Measurements from ENCODE around the gene OAT. TPM values are rescaled to one million over a fixed set of nuclear protein-coding genes. Genes with fewer than 3 reads are reported as not detected.

OAT gene
- polyA plus RNA-seq, 2 of the 4 experiments (the other 2 are of a cell fraction), result 81.3 to 97.6 TPM

DNA sequence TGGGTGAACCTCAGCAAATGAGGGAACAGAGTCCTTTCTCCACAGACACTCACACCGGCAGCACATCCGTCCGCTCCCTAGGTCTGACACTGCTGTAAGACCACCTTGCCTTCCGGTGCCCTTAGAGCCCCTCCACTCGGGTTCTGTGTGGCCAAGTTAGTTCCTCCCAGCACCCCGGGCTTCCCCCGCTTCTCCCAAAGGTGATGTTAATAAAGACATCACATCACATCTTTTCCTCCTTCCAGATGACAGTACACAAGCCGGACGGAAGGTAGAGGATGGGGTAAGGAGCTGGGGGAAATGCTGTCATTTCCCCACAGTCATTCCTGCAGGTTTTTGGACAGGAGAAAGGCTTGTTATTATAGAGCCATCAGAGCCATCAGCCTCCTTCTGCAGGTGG, 42.3 kb downstream of the OAT start:
- ATAC-seq (no peak), DNase-seq (ENCODE audit: low read depth in 1 of 2, low spot score in 1 of 2) (no peak), FAIRE-seq (no peak)
- H3K27ac ChIP-seq, result no peak overlapping the region
- no peak overlapping the region for H3K4me2 ChIP-seq
- H3K4me1 ChIP-seq, result no peaks in the 10 kb centered on the region
- no peak for TF ChIP-seq SMC3 (IDR thresholded peaks at IDR 0.05)
- 64% methylated on average over 9 of the region's 9 CpGs for WGBS (ENCODE audit: missing lambda C conversion rate)
- no peaks in the 10 kb centered on the region; the same call in 2 of the 3 replicates for H3K9me3 ChIP-seq
- no peak overlapping the region for H3K4me3 ChIP-seq
- POLR2A ChIA-PET, result no interaction called here
- CTCF ChIA-PET, result interaction anchor here (2.8 to 3.8 kb wide), 2 partner anchors 13 to 381 kb away, joined by 10 to 17 read pairs; no protein-coding TSS in a partner anchor

DNA sequence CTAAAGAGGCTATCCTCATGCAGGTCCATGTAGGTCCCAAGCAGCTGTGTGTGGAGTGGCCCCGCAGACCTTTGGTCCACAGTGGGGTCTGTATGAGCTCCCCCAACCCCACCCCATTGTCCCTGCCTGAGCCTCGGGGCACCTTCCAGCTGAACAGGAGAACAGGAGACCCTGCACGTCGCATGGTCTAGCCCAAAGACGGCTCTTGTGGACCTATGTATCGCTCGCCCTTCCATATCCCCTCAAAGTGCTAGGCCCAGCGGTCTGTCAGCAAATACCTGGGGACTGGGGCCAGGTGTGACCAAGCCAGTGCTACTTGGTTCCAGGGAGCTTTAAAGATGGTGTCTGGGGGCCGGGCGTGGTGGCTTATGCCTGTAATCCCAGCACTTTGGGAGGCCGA, 43.0 kb downstream of the OAT start:
- no peak for DNase-seq (ENCODE audit: low read depth in 1 of 2, low spot score in 1 of 2)
- ATAC-seq, result no peak
- Histone ChIP-seq H3K4me2 (no peak overlapping the region), H3K4me1 (no peaks in the 10 kb centered on the region), H3K4me3 (no peak overlapping the region), H3K9me3 (no peaks in the 10 kb centered on the region; the same call in 2 of the 3 replicates), H3K27ac (no peak overlapping the region)
- POLR2A ChIA-PET, result no interaction called here
- CTCF ChIA-PET, result interaction anchor here (0.6 to 3.8 kb wide), 3 partner anchors 14 to 380 kb away, joined by 3 to 17 read pairs (median 10); no protein-coding TSS in a partner anchor
- WGBS (ENCODE audit: missing lambda C conversion rate), result 63% methylated on average over 6 of the region's 11 CpGs
- no peak for FAIRE-seq
- no peak for TF ChIP-seq HOXB13 (CRISPR knock-in tag; IDR thresholded peaks at IDR 0.05; ENCODE audit: low read depth)
- no peak for TF ChIP-seq RFX5 (IDR thresholded peaks at IDR 0.05)
- TF ChIP-seq TP53 (CRISPR knock-in tag; IDR thresholded peaks at IDR 0.05), result no peak
- no peak for TF ChIP-seq CEBPB (IDR thresholded peaks at IDR 0.05)
- TF ChIP-seq MAFK (IDR thresholded peaks at IDR 0.05; ENCODE audit: partially characterized antibody), result no peak
- TF ChIP-seq MAZ (IDR thresholded peaks at IDR 0.05; ENCODE audit: borderline replicate concordance, low read depth, low read length), result no peak
- TF ChIP-seq KDM1A (IDR thresholded peaks at IDR 0.05; ENCODE audit: low read depth), result no peak
- TF ChIP-seq, protein P1, sequence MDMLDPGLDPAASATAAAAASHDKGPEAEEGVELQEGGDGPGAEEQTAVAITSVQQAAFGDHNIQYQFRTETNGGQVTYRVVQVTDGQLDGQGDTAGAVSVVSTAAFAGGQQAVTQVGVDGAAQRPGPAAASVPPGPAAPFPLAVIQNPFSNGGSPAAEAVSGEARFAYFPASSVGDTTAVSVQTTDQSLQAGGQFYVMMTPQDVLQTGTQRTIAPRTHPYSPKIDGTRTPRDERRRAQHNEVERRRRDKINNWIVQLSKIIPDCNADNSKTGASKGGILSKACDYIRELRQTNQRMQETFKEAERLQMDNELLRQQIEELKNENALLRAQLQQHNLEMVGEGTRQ (IDR thresholded peaks at IDR 0.05), result no peak
- no peak for TF ChIP-seq NFE2L2 (conservative IDR thresholded peaks at IDR 0.05; ENCODE audit: low read length)
- TF ChIP-seq ZNF302 (CRISPR knock-in tag; IDR thresholded peaks at IDR 0.05), result no peak
- TF ChIP-seq, protein P2, sequence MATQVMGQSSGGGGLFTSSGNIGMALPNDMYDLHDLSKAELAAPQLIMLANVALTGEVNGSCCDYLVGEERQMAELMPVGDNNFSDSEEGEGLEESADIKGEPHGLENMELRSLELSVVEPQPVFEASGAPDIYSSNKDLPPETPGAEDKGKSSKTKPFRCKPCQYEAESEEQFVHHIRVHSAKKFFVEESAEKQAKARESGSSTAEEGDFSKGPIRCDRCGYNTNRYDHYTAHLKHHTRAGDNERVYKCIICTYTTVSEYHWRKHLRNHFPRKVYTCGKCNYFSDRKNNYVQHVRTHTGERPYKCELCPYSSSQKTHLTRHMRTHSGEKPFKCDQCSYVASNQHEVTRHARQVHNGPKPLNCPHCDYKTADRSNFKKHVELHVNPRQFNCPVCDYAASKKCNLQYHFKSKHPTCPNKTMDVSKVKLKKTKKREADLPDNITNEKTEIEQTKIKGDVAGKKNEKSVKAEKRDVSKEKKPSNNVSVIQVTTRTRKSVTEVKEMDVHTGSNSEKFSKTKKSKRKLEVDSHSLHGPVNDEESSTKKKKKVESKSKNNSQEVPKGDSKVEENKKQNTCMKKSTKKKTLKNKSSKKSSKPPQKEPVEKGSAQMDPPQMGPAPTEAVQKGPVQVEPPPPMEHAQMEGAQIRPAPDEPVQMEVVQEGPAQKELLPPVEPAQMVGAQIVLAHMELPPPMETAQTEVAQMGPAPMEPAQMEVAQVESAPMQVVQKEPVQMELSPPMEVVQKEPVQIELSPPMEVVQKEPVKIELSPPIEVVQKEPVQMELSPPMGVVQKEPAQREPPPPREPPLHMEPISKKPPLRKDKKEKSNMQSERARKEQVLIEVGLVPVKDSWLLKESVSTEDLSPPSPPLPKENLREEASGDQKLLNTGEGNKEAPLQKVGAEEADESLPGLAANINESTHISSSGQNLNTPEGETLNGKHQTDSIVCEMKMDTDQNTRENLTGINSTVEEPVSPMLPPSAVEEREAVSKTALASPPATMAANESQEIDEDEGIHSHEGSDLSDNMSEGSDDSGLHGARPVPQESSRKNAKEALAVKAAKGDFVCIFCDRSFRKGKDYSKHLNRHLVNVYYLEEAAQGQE (IDR thresholded peaks at IDR 0.05), result no peak
- TF ChIP-seq, protein P3, sequence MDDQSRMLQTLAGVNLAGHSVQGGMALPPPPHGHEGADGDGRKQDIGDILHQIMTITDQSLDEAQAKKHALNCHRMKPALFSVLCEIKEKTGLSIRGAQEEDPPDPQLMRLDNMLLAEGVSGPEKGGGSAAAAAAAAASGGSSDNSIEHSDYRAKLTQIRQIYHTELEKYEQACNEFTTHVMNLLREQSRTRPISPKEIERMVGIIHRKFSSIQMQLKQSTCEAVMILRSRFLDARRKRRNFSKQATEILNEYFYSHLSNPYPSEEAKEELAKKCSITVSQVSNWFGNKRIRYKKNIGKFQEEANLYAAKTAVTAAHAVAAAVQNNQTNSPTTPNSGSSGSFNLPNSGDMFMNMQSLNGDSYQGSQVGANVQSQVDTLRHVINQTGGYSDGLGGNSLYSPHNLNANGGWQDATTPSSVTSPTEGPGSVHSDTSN (IDR thresholded peaks at IDR 0.05), result no peak
- TF ChIP-seq EHF (CRISPR knock-in tag; IDR thresholded peaks at IDR 0.05), result no peak
- no peak for TF ChIP-seq BHLHE40 (IDR thresholded peaks at IDR 0.05; ENCODE audit: low read depth, low read length)
- TF ChIP-seq, protein P4, sequence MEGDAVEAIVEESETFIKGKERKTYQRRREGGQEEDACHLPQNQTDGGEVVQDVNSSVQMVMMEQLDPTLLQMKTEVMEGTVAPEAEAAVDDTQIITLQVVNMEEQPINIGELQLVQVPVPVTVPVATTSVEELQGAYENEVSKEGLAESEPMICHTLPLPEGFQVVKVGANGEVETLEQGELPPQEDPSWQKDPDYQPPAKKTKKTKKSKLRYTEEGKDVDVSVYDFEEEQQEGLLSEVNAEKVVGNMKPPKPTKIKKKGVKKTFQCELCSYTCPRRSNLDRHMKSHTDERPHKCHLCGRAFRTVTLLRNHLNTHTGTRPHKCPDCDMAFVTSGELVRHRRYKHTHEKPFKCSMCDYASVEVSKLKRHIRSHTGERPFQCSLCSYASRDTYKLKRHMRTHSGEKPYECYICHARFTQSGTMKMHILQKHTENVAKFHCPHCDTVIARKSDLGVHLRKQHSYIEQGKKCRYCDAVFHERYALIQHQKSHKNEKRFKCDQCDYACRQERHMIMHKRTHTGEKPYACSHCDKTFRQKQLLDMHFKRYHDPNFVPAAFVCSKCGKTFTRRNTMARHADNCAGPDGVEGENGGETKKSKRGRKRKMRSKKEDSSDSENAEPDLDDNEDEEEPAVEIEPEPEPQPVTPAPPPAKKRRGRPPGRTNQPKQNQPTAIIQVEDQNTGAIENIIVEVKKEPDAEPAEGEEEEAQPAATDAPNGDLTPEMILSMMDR (IDR thresholded peaks at IDR 0.05), result no peak
- TF ChIP-seq JUN (IDR thresholded peaks at IDR 0.05), result no peak
- TF ChIP-seq TFCP2L1 (CRISPR knock-in tag; IDR thresholded peaks at IDR 0.05), result no peak
- TF ChIP-seq HEYL (CRISPR knock-in tag; IDR thresholded peaks at IDR 0.05), result no peak

Measured in A549 (cell line).